CD4-positive, alpha-beta memory T cell (primary cell): ENCODE measurements around the gene TMEM134. TPM values are rescaled to one million over a fixed set of nuclear protein-coding genes. Genes with fewer than 3 reads are reported as not detected.
"Not testable (repeated sequence)": the region's sequence is repeated elsewhere in the genome, so short reads cannot be mapped to it uniquely, and the experiment has no call there.

Experiments
- CTCF ChIA-PET: fragments of 350-600 bp; sonication (Branson Sonifier 250); formaldehyde crosslinking; loops from one replicate; lab custom pipeline; 2021; ENCODE audit warnings: inconsistent platforms; ENCODE audit not compliant: partially characterized antibody; lab: Charles Lee
- POLR2A ChIA-PET: fragments of 350-600 bp; sonication (Branson Sonifier 250); formaldehyde crosslinking; loops from one replicate; lab custom pipeline; 2021; ENCODE audit not compliant: partially characterized antibody; lab: Charles Lee
- DNase-seq, 5 donors: peaks; one replicate each; pipeline versions ENCODE4 v3.0.0 to v3.0.0-alpha.2; 2020 to 2022; ENCODE audit warnings: mixed read lengths in 1 of 5
- H3K27ac ChIP-seq: one replicate; pipeline ENCODE4 v1.7.0; 2013; ENCODE audit warnings: low read depth, low read length
- H3K27me3 ChIP-seq: 2 replicates; pipeline ENCODE4 v1.7.0; 2013; ENCODE audit warnings: mild to moderate bottlenecking, low read length, moderate library complexity; ENCODE audit not compliant: insufficient read depth
- H3K36me3 ChIP-seq: 2 replicates; pipeline ENCODE4 v1.7.0; 2013; ENCODE audit warnings: mild to moderate bottlenecking, low read length, moderate library complexity; ENCODE audit not compliant: insufficient read depth
- H3K4me1 ChIP-seq: 2 replicates; pipeline ENCODE4 v1.7.0; 2013; ENCODE audit warnings: mild to moderate bottlenecking, low read length, moderate library complexity; ENCODE audit not compliant: insufficient read depth
- H3K4me3 ChIP-seq, 2 donors: one replicate each; pipeline ENCODE4 v1.7.0; 2013; ENCODE audit warnings: low read length in 2 of 2, mild to moderate bottlenecking in 1 of 2
- H3K9me3 ChIP-seq, 2 donors: one replicate each; pipeline ENCODE4 v1.7.0; 2013; ENCODE audit warnings: low read length in 2 of 2, control low read depth in 1 of 2; ENCODE audit not compliant: control insufficient read depth in 1 of 2
- H3K27ac Mint-ChIP-seq, 7 donors: one replicate each; pipeline ENCODE4 v1.8.0; 2020 to 2021; ENCODE audit warnings: mixed read lengths in 7 of 7, mild to moderate bottlenecking in 6 of 7, inconsistent platforms in 3 of 7, moderate library complexity in 3 of 7
- H3K27me3 Mint-ChIP-seq, 2 donors: one replicate each; pipeline ENCODE4 v1.8.0; 2020 to 2021; ENCODE audit warnings: mixed read lengths in 2 of 2
- H3K36me3 Mint-ChIP-seq, 2 donors: one replicate each; pipeline ENCODE4 v1.8.0; 2020 to 2021; ENCODE audit warnings: mixed read lengths in 2 of 2, inconsistent platforms in 1 of 2, mild to moderate bottlenecking in 1 of 2
- H3K4me1 Mint-ChIP-seq, 4 donors: one replicate each; pipeline ENCODE4 v1.8.0; 2020 to 2021; ENCODE audit warnings: mixed read lengths in 4 of 4, mild to moderate bottlenecking in 1 of 4
- H3K4me3 Mint-ChIP-seq, 8 donors: one replicate each; pipeline ENCODE4 v1.8.0; 2020 to 2021; ENCODE audit warnings: mixed read lengths in 8 of 8, mild to moderate bottlenecking in 7 of 8, moderate library complexity in 6 of 8, inconsistent platforms in 3 of 8
- H3K9me3 Mint-ChIP-seq, 8 donors: one replicate each; pipeline ENCODE4 v1.8.0; 2020 to 2021; ENCODE audit warnings: mixed read lengths in 8 of 8, mild to moderate bottlenecking in 5 of 8, inconsistent platforms in 3 of 8, moderate library complexity in 1 of 8
- intact Hi-C: fragments of 100-400 bp; cut with micrococcal nuclease; formaldehyde crosslinking; loops from one replicate; pipeline ENCODE4 v1.15.1; 2023
- polyA plus RNA-seq, 2 donors: library from polyadenylated mRNA; unstranded; fragments of 300-500 nt; fragmentation: Illumina TruSeq; gene quantifications; one replicate each; pipeline ENCODE4 v1.2.3, GENCODE V29; 2021
- total RNA-seq, 2 experiments: library from RNA; stranded (reverse); gene quantifications; one replicate each; pipeline ENCODE4 v1.2.3, GENCODE V29; 2021

Gene TMEM134
- total and polyA plus RNA-seq, 4 experiments from 2014 or later, result 90.1 to 162 (median 126) TPM

DNA sequence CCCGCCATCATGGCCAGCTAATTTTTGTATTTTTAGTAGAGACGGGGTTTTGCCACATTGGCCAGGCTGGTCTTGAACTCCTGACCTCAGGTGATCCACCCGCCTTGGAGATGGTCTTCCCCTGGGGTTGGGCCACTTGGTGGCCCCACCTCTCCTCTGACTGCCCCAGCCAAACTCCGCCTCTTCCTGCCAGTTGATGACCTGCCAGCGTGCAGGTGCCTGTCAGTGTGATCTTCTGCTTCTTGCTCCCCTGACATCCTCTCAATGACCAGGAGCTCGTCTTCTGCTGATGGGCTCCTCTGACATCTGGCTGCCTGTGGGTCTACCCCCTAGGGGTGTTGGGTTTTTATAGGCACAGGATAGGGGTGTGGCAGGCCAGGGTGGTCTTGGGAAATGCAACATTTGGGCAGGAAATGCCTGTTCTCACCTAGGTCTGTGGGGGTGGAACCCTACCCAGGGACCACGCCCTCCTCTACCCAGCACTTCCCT, 16.9 kb upstream of the TMEM134 start:
- Mint-ChIP-seq H3K4me1 (peaks cover 46 to 74% (median 61%) of the 10 kb centered on the region in 4 donors), H3K4me3 (peak overlapping the region; percentile 69 to 100 (median 96)), H3K27ac (peak overlapping the region; percentile 86 to 99 (median 95)), H3K36me3 (peaks cover 18 to 46% of the 10 kb centered on the region in 2 donors)
- H3K27ac ChIP-seq, result peak overlapping the region; percentile 66
- H3K9me3 Mint-ChIP-seq, H3K27me3 Mint-ChIP-seq, H3K9me3 ChIP-seq, H3K27me3 ChIP-seq, intact Hi-C loops: not testable (repeated sequence)
- ChIA-PET CTCF (interaction anchor here (1.1 to 2.1 kb wide), 5 partner anchors 17 to 129 kb away, joined by 3 to 9 read pairs (median 4); partner anchors contain the start of gene PPP1CA), POLR2A (interaction anchor here (0.6 to 16.2 kb wide), 15 partner anchors 10 to 208 kb away, joined by 3 to 279 read pairs (median 15); partner anchors contain the start of genes PITPNM1, POLD4, PPP1CA and PTPRCAP)
- H3K4me1 ChIP-seq, result peaks cover 71% of the 10 kb centered on the region
- DNase-seq, result peak; percentile 36 to 63 (median 46)
- H3K36me3 ChIP-seq, result peaks cover 29% of the 10 kb centered on the region
- peak overlapping the region in 1 of 2 donors; percentile 45 for H3K4me3 ChIP-seq

DNA sequence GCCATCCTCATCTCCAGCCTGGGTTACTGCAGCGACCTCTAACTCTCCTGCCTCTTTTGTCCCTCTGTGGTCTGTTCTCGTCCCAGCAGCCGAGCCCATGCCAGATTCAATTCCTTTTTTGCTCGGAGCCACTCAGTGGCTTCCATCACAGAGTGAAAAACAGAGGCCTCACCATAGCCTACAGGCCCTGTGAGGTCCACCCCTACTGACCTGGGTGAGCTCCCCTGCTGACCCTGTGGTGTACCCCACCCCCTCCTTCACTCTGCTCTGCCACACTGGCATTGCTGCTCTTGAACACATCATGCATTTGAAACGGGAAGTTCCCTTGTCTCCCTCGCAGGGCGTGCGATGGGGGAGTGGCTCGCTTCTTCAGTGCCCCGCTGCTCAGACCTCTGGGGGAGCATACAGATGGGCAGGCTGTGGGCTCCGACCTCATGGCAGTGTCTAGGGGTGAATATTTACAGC, 15.8 kb upstream of the TMEM134 start:
- peaks cover 13 to 38% of the 10 kb centered on the region in 2 donors for H3K36me3 Mint-ChIP-seq
- peak overlapping the region; percentile 94 to 100 (median 99) for H3K27ac Mint-ChIP-seq
- Histone ChIP-seq H3K27me3 (no peaks in the 10 kb centered on the region), H3K9me3 (no peaks in the 10 kb centered on the region), H3K36me3 (peaks cover 19% of the 10 kb centered on the region), H3K27ac (peak overlapping the region; percentile 91), H3K4me1 (peaks cover 71% of the 10 kb centered on the region), H3K4me3 (peak overlapping the region; percentile 32 to 78)
- DNase-seq, result peak; percentile 44 to 86 (median 50)
- H3K9me3 Mint-ChIP-seq, result no peaks in the 10 kb centered on the region
- ChIA-PET CTCF (interaction anchor here (0.7 to 2.1 kb wide), 5 partner anchors 15 to 128 kb away, joined by 3 to 9 read pairs (median 3); partner anchors contain the start of gene PPP1CA), POLR2A (interaction anchor here (0.7 to 16.2 kb wide), 21 partner anchors 8 to 213 kb away, joined by 3 to 279 read pairs (median 15); partner anchors contain the start of genes CORO1B, PITPNM1, POLD4 and PPP1CA)
- intact Hi-C loops, result loop anchor here (1.0 kb wide), 3 partner anchors 21 to 94 kb away; partner anchors contain the start of genes PTPRCAP and RAD9A
- no peaks in the 10 kb centered on the region for H3K27me3 Mint-ChIP-seq
- peaks cover 46 to 73% (median 59%) of the 10 kb centered on the region in 4 donors for H3K4me1 Mint-ChIP-seq
- peak overlapping the region; percentile 95 to 100 (median 98) for H3K4me3 Mint-ChIP-seq

DNA sequence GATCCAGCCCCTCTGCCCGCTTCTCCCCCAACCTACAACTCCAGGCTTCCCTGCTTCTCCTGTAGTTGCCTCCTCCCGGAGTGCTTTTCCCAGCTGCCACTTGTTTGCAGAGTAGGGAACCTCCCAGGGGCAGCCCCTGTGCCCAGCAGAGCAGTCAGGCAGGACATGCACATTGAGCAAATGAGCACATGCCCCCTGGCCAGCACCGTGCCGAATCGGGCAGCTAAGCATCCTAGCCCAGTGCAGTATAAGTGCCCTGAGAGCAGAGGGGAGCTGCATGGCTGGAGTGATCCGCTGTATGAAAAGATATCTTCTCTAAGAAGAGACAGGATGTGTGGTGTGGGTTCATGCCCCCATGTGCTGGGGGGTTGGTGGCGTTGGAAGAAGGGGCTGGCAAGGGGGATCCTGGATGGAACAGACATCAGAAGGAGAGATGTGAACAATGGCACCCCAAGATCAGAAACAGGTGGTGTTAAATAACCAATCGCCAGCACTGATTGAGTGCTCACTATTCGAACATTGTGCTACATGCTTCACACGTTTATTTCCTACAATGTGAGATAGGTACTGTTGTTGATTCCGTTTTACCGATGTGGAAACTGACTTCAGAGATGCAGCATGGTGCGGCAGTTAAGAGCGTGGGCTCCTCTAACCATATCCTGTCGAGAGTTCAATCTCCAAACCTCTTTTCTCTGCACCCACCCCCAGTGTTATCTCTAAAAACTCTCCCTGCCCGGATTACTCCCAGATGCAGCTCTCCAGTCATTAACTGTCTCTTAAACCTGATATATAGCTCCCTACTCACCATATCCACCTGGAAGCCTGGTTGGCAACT, 15.0 kb upstream of the TMEM134 start:
- Histone ChIP-seq H3K27ac (peak overlapping the region; percentile 91), H3K4me1 (peaks cover 66% of the 10 kb centered on the region), H3K4me3 (peak overlapping the region; percentile 64 to 78), H3K27me3 (no peaks in the 10 kb centered on the region), H3K9me3 (no peaks in the 10 kb centered on the region), H3K36me3 (peaks cover 11% of the 10 kb centered on the region)
- Mint-ChIP-seq H3K36me3 (peaks cover 9 to 33% of the 10 kb centered on the region in 2 donors), H3K4me1 (peaks cover 42 to 68% (median 54%) of the 10 kb centered on the region in 4 donors), H3K9me3 (no peaks in the 10 kb centered on the region), H3K4me3 (peak overlapping the region; percentile 95 to 100 (median 98)), H3K27me3 (no peaks in the 10 kb centered on the region), H3K27ac (peak overlapping the region; percentile 94 to 100 (median 99))
- ChIA-PET CTCF (interaction anchor here (0.6 to 2.1 kb wide), 7 partner anchors 15 to 316 kb away, joined by 3 to 9 read pairs (median 3); partner anchors contain the start of genes PPP1CA and TMEM134), POLR2A (interaction anchor here (0.5 to 16.2 kb wide), 29 partner anchors 8 to 1366 kb away, joined by 3 to 279 read pairs (median 7); partner anchors contain the start of genes CORO1B, PITPNM1, POLD4 and PPP1CA)
- DNase-seq, result peak; percentile 73 to 86 (median 79)
- intact Hi-C loops, result loop anchor here (1.0 to 2.0 kb wide), 6 partner anchors 20 to 131 kb away; partner anchors contain the start of genes POLD4, PTPRCAP and RAD9A

DNA sequence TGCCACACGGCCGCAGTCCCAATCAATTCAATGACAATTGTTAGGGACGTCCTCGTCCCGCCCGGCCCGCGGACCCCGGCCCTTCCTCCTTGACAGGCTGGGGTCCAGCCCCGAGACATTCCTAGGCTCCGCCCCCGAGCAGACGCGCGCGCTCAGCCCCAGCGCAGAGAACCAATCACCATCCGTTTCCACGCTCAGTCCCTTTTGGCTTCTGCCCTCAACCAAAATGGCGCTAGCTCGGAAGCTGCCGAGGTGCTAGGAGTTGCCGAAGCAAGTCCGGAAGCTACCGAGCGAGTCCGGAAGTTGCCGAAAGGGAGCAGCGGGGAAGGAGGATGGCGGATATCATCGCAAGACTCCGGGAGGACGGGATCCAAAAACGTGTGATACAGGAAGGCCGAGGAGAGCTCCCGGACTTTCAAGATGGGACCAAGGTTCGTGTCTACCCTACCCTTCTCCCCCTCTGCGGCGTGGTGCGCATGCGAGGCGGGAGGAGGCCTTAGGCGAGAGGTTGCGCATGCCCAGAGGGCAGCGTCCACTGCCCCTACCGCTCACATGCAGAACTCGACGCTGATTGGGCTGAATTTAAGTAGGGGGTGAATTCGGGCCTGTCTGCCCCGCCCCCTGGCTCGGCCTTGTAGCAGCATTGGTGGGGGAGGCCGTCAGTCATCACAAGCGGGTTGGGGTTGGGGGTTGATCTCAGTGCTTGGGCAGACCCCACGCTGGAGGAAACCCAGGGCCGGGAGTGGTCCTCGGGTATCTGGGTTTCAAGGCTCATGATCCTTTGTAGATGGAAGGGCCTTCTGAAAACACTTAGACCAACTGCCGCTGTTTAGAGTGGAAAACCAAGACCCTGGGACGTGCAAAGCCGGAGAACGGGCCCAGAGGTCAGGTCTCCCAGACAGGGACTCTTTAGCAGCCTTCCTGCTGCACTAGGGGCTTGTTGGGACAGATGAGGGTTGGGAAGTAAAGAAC, 14.1 kb upstream of the TMEM134 start, which contains the start of gene AIP:
Gene AIP (plus strand): TSS at position 200 of the 972 bp plus-strand sequence. CDS start 133 bp downstream, at position 333.
- Histone ChIP-seq H3K36me3 (peaks cover 6% of the 10 kb centered on the region), H3K4me3 (peak within 1 kb of the TSS; percentile 64 to 78), H3K9me3 (no peaks in the 10 kb centered on the region), H3K27ac (peak within 1 kb of the TSS; percentile 91), H3K27me3 (no peaks in the 10 kb centered on the region), H3K4me1 (peaks cover 57% of the 10 kb centered on the region)
- DNase-seq, result peak; percentile 97 to 98 (median 98)
- intact Hi-C loops, result loop anchor here (1.0 to 2.0 kb wide), 4 partner anchors 14 to 130 kb away; partner anchors contain the start of genes POLD4 and TMEM134
- Mint-ChIP-seq H3K4me3 (peak within 1 kb of the TSS; percentile 95 to 100 (median 98)), H3K27ac (peak within 1 kb of the TSS; percentile 94 to 100 (median 99)), H3K9me3 (no peaks in the 10 kb centered on the region), H3K27me3 (no peaks in the 10 kb centered on the region), H3K36me3 (peaks cover 8 to 25% of the 10 kb centered on the region in 2 donors), H3K4me1 (peaks cover 41 to 59% (median 50%) of the 10 kb centered on the region in 4 donors)
- CTCF ChIA-PET, result interaction anchor here (0.6 to 1.7 kb wide), 13 partner anchors 9 to 91 kb away, joined by 3 to 9 read pairs (median 4); partner anchors contain the start of genes PPP1CA, PTPRCAP, RAD9A and TMEM134
- POLR2A ChIA-PET, result interaction anchor here (0.8 to 16.2 kb wide), 23 partner anchors 9 to 364 kb away, joined by 3 to 279 read pairs (median 10); partner anchors contain the start of genes CDK2AP2, CORO1B, KDM2A and PITPNM1

DNA sequence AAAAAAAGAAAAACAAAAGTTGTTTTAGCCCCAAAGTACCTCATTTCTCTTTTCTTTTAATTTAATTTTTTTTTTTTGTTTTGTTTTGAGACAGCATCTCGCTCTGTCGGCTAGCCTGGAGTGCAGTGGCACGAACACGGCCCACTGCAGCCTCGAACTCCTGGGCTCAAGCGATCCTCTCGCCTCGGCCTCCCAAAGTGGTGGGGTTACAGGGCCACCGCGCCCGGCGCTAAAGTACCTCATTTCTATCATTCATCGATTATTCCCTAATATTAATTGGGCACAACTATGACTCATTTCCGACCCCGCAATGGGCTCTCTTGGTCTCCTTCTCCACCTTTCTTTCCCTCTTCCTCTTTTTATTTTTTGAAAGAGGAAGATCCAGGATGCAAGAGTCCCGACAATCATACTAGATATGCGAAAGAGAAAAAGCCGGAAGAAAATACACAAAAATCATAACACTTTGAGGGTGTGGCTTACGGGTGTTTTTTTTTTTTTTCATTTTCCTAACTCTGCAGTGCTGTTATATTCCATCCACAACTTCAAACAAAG, 13.3 kb upstream of the TMEM134 start:
- H3K4me1 Mint-ChIP-seq, result peaks cover 33 to 51% (median 43%) of the 10 kb centered on the region in 4 donors
- H3K4me1 ChIP-seq, result peaks cover 49% of the 10 kb centered on the region
- H3K27me3 ChIP-seq, result no peaks in the 10 kb centered on the region
- intact Hi-C loops, result loop anchor here (1.0 to 2.0 kb wide), 2 partner anchors 13 to 130 kb away; partner anchors contain the start of genes POLD4 and TMEM134
- H3K4me3 Mint-ChIP-seq, result peak overlapping the region; percentile 95 to 100 (median 98)
- H3K27ac ChIP-seq, result peak overlapping the region; percentile 91
- peak overlapping the region; percentile 94 to 100 (median 99) for H3K27ac Mint-ChIP-seq
- H3K9me3 ChIP-seq, result no peaks in the 10 kb centered on the region
- H3K36me3 Mint-ChIP-seq, result peaks cover under 1 to 17% of the 10 kb centered on the region in 2 donors
- DNase-seq, result no peak
- no peaks in the 10 kb centered on the region for H3K36me3 ChIP-seq
- H3K27me3 Mint-ChIP-seq, result no peaks in the 10 kb centered on the region
- no peaks in the 10 kb centered on the region for H3K9me3 Mint-ChIP-seq
- peak overlapping the region; percentile 64 to 78 for H3K4me3 ChIP-seq
- CTCF ChIA-PET, result interaction anchor here (0.6 to 1.7 kb wide), 12 partner anchors 8 to 91 kb away, joined by 3 to 9 read pairs (median 4); partner anchors contain the start of genes PPP1CA, PTPRCAP, RAD9A and TMEM134
- POLR2A ChIA-PET, result interaction anchor here (0.8 to 16.2 kb wide), 25 partner anchors 9 to 364 kb away, joined by 3 to 279 read pairs (median 8); partner anchors contain the start of genes CDK2AP2, CORO1B, KDM2A and PITPNM1
